ENCODE measurements around the gene SAV1. TPM values are rescaled to one million over a fixed set of nuclear protein-coding genes. Genes with fewer than 3 reads are reported as not detected.

SAV1 gene
- total and polyA plus RNA-seq, 2 donors (not counting 1 experiment from before 2014, with no cell fraction given), result 22.4 to 36.1 TPM

- ATAC-seq (ENCODE audit: low read depth) (peak; percentile 42), DNase-seq (no peak)
- peak overlapping the region; percentile 46 for H3K4me3 Mint-ChIP-seq
- peak overlapping the region; percentile 65 for H3K27ac Mint-ChIP-seq
- intact Hi-C loops (cut with micrococcal nuclease), result loop anchor here (5.0 kb wide), 1 partner anchor 33 kb away; no protein-coding TSS in a partner anchor
- Histone ChIP-seq H3K27ac (ENCODE audit: low read length in 2 of 2) (peak overlapping the region; percentile 41 to 79), H3K9me3 (ENCODE audit: control extremely low read depth in 1 of 3, control insufficient read depth in 2 of 3, insufficient read depth in 1 of 3, low read length in 2 of 3) (no peaks in the 10 kb centered on the region), H3K4me1 (ENCODE audit: control insufficient read depth in 2 of 2, insufficient read depth in 2 of 2, low read length in 2 of 2) (peaks cover 35 to 49% of the 10 kb centered on the region in 2 donors), H3K4me2 (replicated peaks; ENCODE audit: low read depth, low read length, poor library complexity, severe bottlenecking) (peak overlapping the region; percentile 57), H3K9ac (ENCODE audit: low read length) (peak overlapping the region; percentile 36), H4K20me1 (ENCODE audit: control insufficient read depth, insufficient read depth, low read length, poor library complexity, severe bottlenecking) (no peaks in the 10 kb centered on the region), H2AFZ (ENCODE audit: insufficient read depth, low read depth, low read length, poor library complexity, severe bottlenecking) (peak overlapping the region; percentile 3), H3K36me3 (replicated peaks in 1 of 2; ENCODE audit: control extremely low read depth in 1 of 2, control insufficient read depth in 1 of 2, extremely low read depth in 1 of 2, insufficient read depth in 2 of 2, low read length in 1 of 2) (peaks cover 2 to 4% of the 10 kb centered on the region in 2 experiments), H3K4me3 (ENCODE audit: control extremely low read depth in 1 of 5, extremely low read depth in 1 of 5, insufficient read depth in 1 of 5, low read depth in 2 of 5, low read length in 4 of 5) (peak overlapping the region in 1 of 5 experiments; percentile 34), H3K79me2 (ENCODE audit: control insufficient read depth, insufficient read depth, low read length) (peaks cover 96% of the 10 kb centered on the region), H3K27me3 (replicated peaks in 1 of 4; ENCODE audit: control extremely low read depth in 1 of 4, control insufficient read depth in 3 of 4, insufficient read depth in 4 of 4, low read length in 3 of 4) (no peaks in the 10 kb centered on the region)
- POLR2A ChIA-PET, result no interaction called here
- H3K9me3 Mint-ChIP-seq (ENCODE audit: insufficient read depth), result no peaks in the 10 kb centered on the region
- peaks cover 57% of the 10 kb centered on the region for H3K4me1 Mint-ChIP-seq
- no peak for TF ChIP-seq EZH2 (IDR thresholded peaks at IDR 0.05; ENCODE audit: borderline replicate concordance, insufficient read depth, low read depth, low read length, poor library complexity, severe bottlenecking)
- no peak for TF ChIP-seq CTCF (IDR thresholded peaks at IDR 0.05)
- H3K27me3 Mint-ChIP-seq, result no peaks in the 10 kb centered on the region
- CTCF ChIA-PET, result interaction anchor here (0.8 to 2.6 kb wide), 6 partner anchors 29 to 252 kb away, joined by 3 to 13 read pairs (median 3); no protein-coding TSS in a partner anchor
Observed at GRCh38 chr14:50649691-50650090, 18.4 kb downstream of the SAV1 start.

- H3K9ac ChIP-seq (ENCODE audit: low read length), result peak overlapping the region; percentile 44
- peaks cover 52% of the 10 kb centered on the region for H3K4me1 Mint-ChIP-seq
- no peaks in the 10 kb centered on the region for H3K27me3 ChIP-seq (replicated peaks in 1 of 4; ENCODE audit: control extremely low read depth in 1 of 4, control insufficient read depth in 3 of 4, insufficient read depth in 4 of 4, low read length in 3 of 4)
- ChIA-PET POLR2A (interaction anchor here (0.6 kb wide), 1 partner anchor 336 kb away, joined by 3 read pairs; the partner anchor contains the start of genes DMAC2L and L2HGDH), CTCF (interaction anchor here (0.8 to 1.0 kb wide), 2 partner anchors 10 to 30 kb away, joined by 3 read pairs; no protein-coding TSS in a partner anchor)
- ATAC-seq (ENCODE audit: low read depth) (no peak), DNase-seq (no peak)
- peak overlapping the region; percentile 11 to 70 for H3K27ac ChIP-seq (ENCODE audit: low read length in 2 of 2)
- H3K36me3 ChIP-seq (replicated peaks in 1 of 2; ENCODE audit: control extremely low read depth in 1 of 2, control insufficient read depth in 1 of 2, extremely low read depth in 1 of 2, insufficient read depth in 2 of 2, low read length in 1 of 2), result peaks cover 8 to 9% of the 10 kb centered on the region in 2 experiments
- no peaks in the 10 kb centered on the region for H3K9me3 ChIP-seq (ENCODE audit: control extremely low read depth in 1 of 3, control insufficient read depth in 2 of 3, insufficient read depth in 1 of 3, low read length in 2 of 3)
- peak overlapping the region in 1 of 5 experiments; percentile 50 for H3K4me3 ChIP-seq (ENCODE audit: control extremely low read depth in 1 of 5, extremely low read depth in 1 of 5, insufficient read depth in 1 of 5, low read depth in 2 of 5, low read length in 4 of 5)
- intact Hi-C loops (cut with micrococcal nuclease), result loop anchor here (5.0 kb wide), 1 partner anchor 35 kb away; no protein-coding TSS in a partner anchor
- H3K4me1 ChIP-seq (ENCODE audit: control insufficient read depth in 2 of 2, insufficient read depth in 2 of 2, low read length in 2 of 2), result peaks cover 35 to 46% of the 10 kb centered on the region in 2 donors
- peak overlapping the region; percentile 66 for H3K4me2 ChIP-seq (replicated peaks; ENCODE audit: low read depth, low read length, poor library complexity, severe bottlenecking)
- TF ChIP-seq CTCF (IDR thresholded peaks at IDR 0.05), result no peak
- H3K79me2 ChIP-seq (ENCODE audit: control insufficient read depth, insufficient read depth, low read length), result peaks cover 98% of the 10 kb centered on the region
- H3K4me3 Mint-ChIP-seq, result peak overlapping the region; percentile 64
- H3K27me3 Mint-ChIP-seq, result no peaks in the 10 kb centered on the region
- H2AFZ ChIP-seq (ENCODE audit: insufficient read depth, low read depth, low read length, poor library complexity, severe bottlenecking), result no peak overlapping the region
- no peaks in the 10 kb centered on the region for H3K9me3 Mint-ChIP-seq (ENCODE audit: insufficient read depth)
- H4K20me1 ChIP-seq (ENCODE audit: control insufficient read depth, insufficient read depth, low read length, poor library complexity, severe bottlenecking), result no peaks in the 10 kb centered on the region
- peak overlapping the region; percentile 39 for H3K27ac Mint-ChIP-seq
Observed at GRCh38 chr14:50647753-50648152, 20.4 kb downstream of the SAV1 start.
